SK-N-SH (cell line): ENCODE data around the gene TUBB3. TPM values are rescaled to one million over a fixed set of nuclear protein-coding genes. Genes with fewer than 3 reads are reported as not detected.
"Not testable (repeated sequence)": the region's sequence is repeated elsewhere in the genome, so short reads cannot be mapped to it uniquely, and the experiment has no call there.

Experiments
- CTCF ChIA-PET: fragments of 300-600, 350-600 bp; formaldehyde crosslinking; extraction: SDS; loops from one replicate; lab custom pipeline; 2021; lab: Yijun Ruan, JAX
- POLR2A ChIA-PET: fragments of 350-600 bp; sonication (Branson Sonifier 250); formaldehyde crosslinking; extraction: SDS; loops from one replicate; lab custom pipeline; 2020; ENCODE audit warnings: antibody characterized with exemption, inconsistent platforms; lab: Yijun Ruan, JAX
- DNase-seq: peaks from one replicate; pipeline ENCODE4 v3.0.0; 2012
- H2AFZ ChIP-seq: fragments of 200-600 bp; sonication (generic); 2 replicates; pipeline ENCODE4 v1.8.1; 2016; ENCODE audit warnings: antibody characterized with exemption, mild to moderate bottlenecking, low read depth
- H3F3A ChIP-seq: fragments of 200-600 bp; sonication (generic); replicated peaks from 2 replicates; pipeline ENCODE3; 2016; ENCODE audit warnings: antibody characterized with exemption, mild to moderate bottlenecking; ENCODE audit not compliant: insufficient read depth
- H3K27ac ChIP-seq, 2 experiments: fragments of 200-500 bp in 1 of 2; fragments of 200-600 bp in 1 of 2; sonication (Bioruptor generic) in 1 of 2; sonication (generic), shearing (Covaris generic) in 1 of 2; 2 replicates each; pipeline versions ENCODE4 v1.5.1 to v1.6.1; 2014 to 2016; ENCODE audit warnings: low read depth in 2 of 2, inconsistent platforms in 1 of 2, low read length in 1 of 2, mild to moderate bottlenecking in 1 of 2, mixed read lengths in 1 of 2
- H3K27me3 ChIP-seq: fragments of 200-600 bp; sonication (generic), shearing (Covaris generic); 2 replicates; pipeline ENCODE4 v1.6.1; 2016; ENCODE audit warnings: mixed run types; ENCODE audit not compliant: insufficient read depth
- H3K36me3 ChIP-seq, 2 experiments: fragments of 200-500 bp in 1 of 2; fragments of 200-600 bp in 1 of 2; sonication (Bioruptor generic) in 1 of 2; sonication (generic) in 1 of 2; replicated peaks in 1 of 2; 2 replicates each; pipeline versions ENCODE3 to v1.5.1; 2014 to 2016; ENCODE audit warnings: low read length in 1 of 2, mild to moderate bottlenecking in 1 of 2; ENCODE audit not compliant: insufficient read depth in 2 of 2, control insufficient read depth in 1 of 2
- H3K4me1 ChIP-seq, 2 experiments: fragments of 200-500 bp in 1 of 2; fragments of 200-600 bp in 1 of 2; sonication (Bioruptor generic) in 1 of 2; sonication (generic), shearing (Covaris generic) in 1 of 2; 2 replicates each; pipeline versions ENCODE4 v1.5.1 to v1.6.1; 2014 to 2016; ENCODE audit warnings: low read depth in 1 of 2, low read length in 1 of 2, mixed run types in 1 of 2; ENCODE audit not compliant: insufficient read depth in 2 of 2, control insufficient read depth in 1 of 2
- H3K4me2 ChIP-seq: fragments of 200-600 bp; sonication (generic), shearing (Covaris generic); 2 replicates; pipeline ENCODE4 v1.6.1; 2017; ENCODE audit warnings: mixed run types
- H3K4me3 ChIP-seq, 2 experiments: fragments of 200-500 bp in 1 of 2; fragments of 200-600 bp in 1 of 2; sonication (Bioruptor generic) in 1 of 2; sonication (generic), shearing (Covaris generic) in 1 of 2; 2 replicates each; pipeline versions ENCODE4 v1.5.1 to v1.8.1; 2014 to 2016; ENCODE audit warnings: low read depth in 2 of 2, inconsistent platforms in 1 of 2, low read length in 1 of 2, mild to moderate bottlenecking in 1 of 2, mixed read lengths in 1 of 2, moderate library complexity in 1 of 2
- H3K79me2 ChIP-seq: fragments of 200-600 bp; sonication (generic); 2 replicates; pipeline ENCODE4 v1.8.1; 2017; ENCODE audit warnings: mild to moderate bottlenecking; ENCODE audit not compliant: insufficient read depth
- H3K9ac ChIP-seq: fragments of 200-600 bp; sonication (generic); 2 replicates; pipeline ENCODE4 v1.6.1; 2017; ENCODE audit warnings: mixed run types
- H3K9me2 ChIP-seq: fragments of 200-600 bp; sonication (generic); 2 replicates; pipeline ENCODE4 v1.6.1; 2017; ENCODE audit warnings: mixed run types
- H3K9me3 ChIP-seq: fragments of 200-600 bp; sonication (generic); 2 replicates; pipeline ENCODE4 v1.6.1; 2017; ENCODE audit warnings: mixed run types, mild to moderate bottlenecking, moderate library complexity
- H4K20me1 ChIP-seq: fragments of 200-600 bp; sonication (generic); 2 replicates; pipeline ENCODE4 v1.6.1; 2017; ENCODE audit warnings: mild to moderate bottlenecking, mixed run types; ENCODE audit not compliant: insufficient read depth
- ELF1 ChIP-seq: IDR thresholded peaks from 2 replicates; pipeline ENCODE4 v1.4.0; 2012
- EP300 ChIP-seq, 2 experiments: IDR thresholded peaks; 2 replicates each; pipeline versions ENCODE4 v1.4.0 to v1.6.1; 2012; ENCODE audit warnings: borderline replicate concordance in 1 of 2, low read depth in 1 of 2, low read length in 1 of 2
- FOSL2 ChIP-seq: IDR thresholded peaks from 2 replicates; pipeline ENCODE4 v1.4.0; 2012; ENCODE audit warnings: low read depth, mild to moderate bottlenecking, moderate library complexity, borderline replicate concordance
- FOXJ3 ChIP-seq: sonication (generic); formaldehyde crosslinking; IDR thresholded peaks from 2 replicates; pipeline ENCODE4 v1.5.1; 2020; ENCODE audit warnings: mild to moderate bottlenecking, missing genetic modification reagents
- FOXM1 ChIP-seq: IDR thresholded peaks from 2 replicates; pipeline ENCODE4 v1.4.0; 2012; ENCODE audit warnings: low read depth, mild to moderate bottlenecking
- GABPA ChIP-seq: IDR thresholded peaks from 2 replicates; pipeline ENCODE4 v1.4.0; 2012; ENCODE audit warnings: low read depth, mild to moderate bottlenecking
- GATA2 ChIP-seq: sonication (generic); formaldehyde crosslinking; IDR thresholded peaks from 2 replicates; pipeline ENCODE4 v1.5.0; 2020; ENCODE audit warnings: mild to moderate bottlenecking, missing genetic modification reagents
- JUND ChIP-seq: IDR thresholded peaks from 2 replicates; pipeline ENCODE4 v1.4.0; 2012
- MEF2A ChIP-seq: IDR thresholded peaks from 2 replicates; pipeline ENCODE4 v1.4.0; 2012; ENCODE audit warnings: low read depth, borderline replicate concordance
- NRF1 ChIP-seq: IDR thresholded peaks from 2 replicates; pipeline ENCODE4 v1.6.1; 2012; ENCODE audit warnings: low read depth, mild to moderate bottlenecking, low read length
- POLR2AphosphoS5 ChIP-seq: IDR thresholded peaks from 2 replicates; pipeline ENCODE4 v1.6.1; 2012; ENCODE audit warnings: low read depth, low read length
- RAD21 ChIP-seq: IDR thresholded peaks from 2 replicates; pipeline ENCODE4 v1.6.1; 2012; ENCODE audit warnings: mild to moderate bottlenecking, low read length
- RCOR1 ChIP-seq: fragments of 150-350 bp; IDR thresholded peaks from 2 replicates; pipeline ENCODE4 v1.6.1; 2017; ENCODE audit warnings: antibody characterized with exemption, low read length
- RFX5 ChIP-seq: IDR thresholded peaks from 2 replicates; pipeline ENCODE4 v1.6.1; 2012; ENCODE audit warnings: mild to moderate bottlenecking, improper control_type of control experiment, low read length
- SMC3 ChIP-seq: IDR thresholded peaks from 2 replicates; pipeline ENCODE4 v1.6.1; 2012; ENCODE audit warnings: low read depth, low read length, improper control_type of control experiment
- TAF1 ChIP-seq: IDR thresholded peaks from 2 replicates; pipeline ENCODE4 v1.6.1; 2012; ENCODE audit warnings: low read depth, mild to moderate bottlenecking, low read length, moderate library complexity, borderline replicate concordance
- TCF12 ChIP-seq: IDR thresholded peaks from 2 replicates; pipeline ENCODE4 v1.4.0; 2012
- WGBS: methylation state at CpG from one replicate; pipeline ENCODE4 v1.1.6; 2017; ENCODE audit warnings: low lambda C conversion rate; 5-methylcytosine and 5-hydroxymethylcytosine counted together
- polyA plus RNA-seq, 3 experiments: library from polyadenylated mRNA; depleted of rRNA; stranded (reverse); fragments of >200 nt; gene quantifications; 2 replicates each; pipeline ENCODE4 v1.2.3, GENCODE V29; 2012
- TF ChIP-seq, protein P1 (sequence below): fragments of 150-350 bp; IDR thresholded peaks from 2 replicates; pipeline ENCODE4 v1.6.1; 2017; ENCODE audit warnings: antibody characterized with exemption, low read length, low read depth, borderline replicate concordance
- TF ChIP-seq, protein P2 (sequence below): fragments of 150-350 bp; IDR thresholded peaks from 2 replicates; pipeline ENCODE4 v1.6.1; 2016; ENCODE audit warnings: mild to moderate bottlenecking, low read depth, low read length

The TUBB3 gene
- polyA plus RNA-seq, 1 of the 3 experiments (the other 2 are of a cell fraction), result 428 TPM

DNA sequence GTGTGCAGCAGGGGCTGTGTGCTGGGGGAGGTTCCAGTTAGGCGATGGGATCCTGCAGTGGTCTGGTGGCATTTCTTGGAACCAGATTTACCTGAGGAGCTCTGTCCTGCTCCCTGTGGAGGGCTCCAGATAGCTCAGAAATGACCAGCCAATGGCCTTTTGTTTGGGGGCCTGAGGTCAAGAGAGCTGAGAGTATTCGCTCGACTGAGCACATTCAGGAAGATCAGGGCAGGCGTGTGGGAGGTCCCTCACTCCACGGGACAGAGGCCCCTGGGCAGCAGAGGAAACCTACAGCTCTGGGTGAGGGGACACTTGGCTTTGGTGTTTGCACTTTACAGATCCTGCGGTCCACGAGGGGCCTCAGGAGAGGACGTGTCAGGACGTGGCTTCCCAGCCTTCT is 43.6 kb downstream of the TUBB3 start:
- WGBS, result 85% methylated on average over 5 of the region's 9 CpGs
- H3K27ac ChIP-seq, result no peak overlapping the region; a peak in 1 of 4 replicates
- no peaks in the 10 kb centered on the region for H3K9me3 ChIP-seq
- H3K9me2 ChIP-seq, result no peaks in the 10 kb centered on the region
- TF ChIP-seq RAD21, result no peak
- no peak for TF ChIP-seq FOXM1
- no peak for TF ChIP-seq ELF1
- TF ChIP-seq NRF1, result no peak
- TF ChIP-seq FOSL2, result no peak
- TF ChIP-seq GATA2 (CRISPR knock-in tag), result no peak
- TF ChIP-seq, protein P1, sequence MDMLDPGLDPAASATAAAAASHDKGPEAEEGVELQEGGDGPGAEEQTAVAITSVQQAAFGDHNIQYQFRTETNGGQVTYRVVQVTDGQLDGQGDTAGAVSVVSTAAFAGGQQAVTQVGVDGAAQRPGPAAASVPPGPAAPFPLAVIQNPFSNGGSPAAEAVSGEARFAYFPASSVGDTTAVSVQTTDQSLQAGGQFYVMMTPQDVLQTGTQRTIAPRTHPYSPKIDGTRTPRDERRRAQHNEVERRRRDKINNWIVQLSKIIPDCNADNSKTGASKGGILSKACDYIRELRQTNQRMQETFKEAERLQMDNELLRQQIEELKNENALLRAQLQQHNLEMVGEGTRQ, result no peak
- TF ChIP-seq TCF12, result no peak
- TF ChIP-seq JUND, result no peak
- TF ChIP-seq FOXJ3 (CRISPR knock-in tag), result no peak
- no peak for TF ChIP-seq RFX5
- no peak for TF ChIP-seq RCOR1
- TF ChIP-seq, protein P2, sequence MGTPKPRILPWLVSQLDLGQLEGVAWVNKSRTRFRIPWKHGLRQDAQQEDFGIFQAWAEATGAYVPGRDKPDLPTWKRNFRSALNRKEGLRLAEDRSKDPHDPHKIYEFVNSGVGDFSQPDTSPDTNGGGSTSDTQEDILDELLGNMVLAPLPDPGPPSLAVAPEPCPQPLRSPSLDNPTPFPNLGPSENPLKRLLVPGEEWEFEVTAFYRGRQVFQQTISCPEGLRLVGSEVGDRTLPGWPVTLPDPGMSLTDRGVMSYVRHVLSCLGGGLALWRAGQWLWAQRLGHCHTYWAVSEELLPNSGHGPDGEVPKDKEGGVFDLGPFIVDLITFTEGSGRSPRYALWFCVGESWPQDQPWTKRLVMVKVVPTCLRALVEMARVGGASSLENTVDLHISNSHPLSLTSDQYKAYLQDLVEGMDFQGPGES, result no peak
- no peak for TF ChIP-seq GABPA
- TF ChIP-seq POLR2AphosphoS5, result no peak
- TF ChIP-seq EP300 (IDR thresholded peaks at IDR 0.05; ENCODE audit: borderline replicate concordance in 1 of 2, low read depth in 1 of 2, low read length in 1 of 2), result no peak
- TF ChIP-seq TAF1, result no peak
- TF ChIP-seq MEF2A, result no peak
- no peak for TF ChIP-seq SMC3
- ChIA-PET POLR2A (no interaction called here), CTCF (interaction anchor here (0.9 to 1.1 kb wide), 3 partner anchors 13 to 18 kb away, joined by 3 read pairs; partner anchors contain the start of gene DEF8)
- H3K4me3 ChIP-seq, result no peak overlapping the region
- DNase-seq, result no peak
- no peak overlapping the region for H3K9ac ChIP-seq
- no peak overlapping the region for H2AFZ ChIP-seq
- no peaks in the 10 kb centered on the region for H3K27me3 ChIP-seq
- peaks cover 4 to 13% of the 10 kb centered on the region in 2 experiments; a peak in 3 of 4 replicates for H3K4me1 ChIP-seq
- no peaks in the 10 kb centered on the region for H4K20me1 ChIP-seq
- no peak overlapping the region for H3K4me2 ChIP-seq
- H3K79me2 ChIP-seq, result peaks cover 18% of the 10 kb centered on the region
- H3K36me3 ChIP-seq, result peaks cover 6 to 16% of the 10 kb centered on the region in 2 experiments
- H3F3A ChIP-seq, result peaks cover 12% of the 10 kb centered on the region

DNA sequence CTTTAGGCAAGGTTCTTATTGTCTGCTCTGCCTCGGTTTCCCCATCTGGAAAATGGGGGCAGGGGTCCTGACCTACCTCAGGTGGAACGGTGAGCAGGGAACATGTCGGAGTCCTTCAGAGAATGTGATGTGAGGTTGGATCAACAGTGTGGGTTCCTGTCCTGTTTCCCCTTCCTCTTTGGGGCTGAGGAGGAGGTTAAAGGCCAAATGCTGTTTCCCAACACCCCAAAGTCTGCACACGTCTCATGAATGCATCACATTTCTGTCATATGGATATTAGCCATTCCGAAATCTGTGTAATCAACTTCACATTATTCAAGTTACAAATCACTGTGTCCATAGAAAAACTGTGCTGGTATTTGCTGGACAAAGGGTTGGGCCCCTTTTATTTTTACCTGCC is 44.3 kb downstream of the TUBB3 start:
- H3K9me2 ChIP-seq, CTCF ChIA-PET, DNase-seq, H4K20me1 ChIP-seq, H3K4me2 ChIP-seq, H3K9ac ChIP-seq, POLR2A ChIA-PET, H3K9me3 ChIP-seq, H3K27me3 ChIP-seq, H3K27ac ChIP-seq, H2AFZ ChIP-seq, H3K4me3 ChIP-seq: not testable (repeated sequence)
- Histone ChIP-seq H3K4me1 (peaks cover 7 to 17% of the 10 kb centered on the region in 2 experiments; a peak in 3 of 4 replicates), H3K79me2 (peaks cover 23% of the 10 kb centered on the region), H3K36me3 (peaks cover 6 to 16% of the 10 kb centered on the region in 2 experiments), H3F3A (peaks cover 12% of the 10 kb centered on the region)
- WGBS, result 85% methylated on average over 5 of the region's 5 CpGs

DNA sequence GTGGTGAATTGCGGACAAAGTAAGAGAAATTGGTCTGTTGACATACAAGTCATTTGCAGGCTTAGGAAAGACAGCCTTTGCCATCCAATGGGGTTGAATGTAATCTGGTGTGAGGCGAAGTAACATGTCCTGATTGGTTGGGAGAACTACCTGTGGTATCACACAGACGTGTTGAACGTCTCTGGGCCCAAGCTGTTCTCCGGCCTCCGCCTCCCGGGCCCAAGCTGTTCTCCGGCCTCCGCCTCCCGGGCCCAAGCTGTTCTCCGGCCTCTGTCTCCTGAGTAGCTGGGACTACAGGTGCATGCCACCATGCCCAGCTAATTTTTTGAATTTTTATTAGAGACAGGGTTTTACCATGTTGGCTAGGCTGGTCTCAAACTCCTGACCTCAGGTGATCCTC is 44.9 kb downstream of the TUBB3 start:
- H3K4me3 ChIP-seq, H2AFZ ChIP-seq, H3K27me3 ChIP-seq, H3K4me2 ChIP-seq, POLR2A ChIA-PET, H3K9ac ChIP-seq, CTCF ChIA-PET, H3K27ac ChIP-seq, H4K20me1 ChIP-seq, H3K9me3 ChIP-seq, H3K9me2 ChIP-seq, DNase-seq: not testable (repeated sequence)
- H3F3A ChIP-seq, result peaks cover 12% of the 10 kb centered on the region
- H3K36me3 ChIP-seq, result peaks cover 6 to 16% of the 10 kb centered on the region in 2 experiments
- H3K79me2 ChIP-seq, result peaks cover 27% of the 10 kb centered on the region
- WGBS, result 90% methylated on average over 6 of the region's 11 CpGs
- peaks cover 7 to 17% of the 10 kb centered on the region in 2 experiments; a peak in 3 of 4 replicates for H3K4me1 ChIP-seq
